KG1 (cell line): ENCODE results near the gene SF3B1.
"Not testable (repeated sequence)": the region's sequence is repeated elsewhere in the genome, so short reads cannot be mapped to it uniquely, and the experiment has no call there.

Source experiments
- DNase-seq: peaks from one replicate; lab custom pipeline; 2025; lab: John Stamatoyannopoulos, UW

SF3B1 gene

GRCh38 chr2:197433780-197434438 lies 919 bp downstream of the SF3B1 start:
- no peak for DNase-seq

GRCh38 chr2:197432527-197432926 lies 2.3 kb downstream of the SF3B1 start:
- not testable (repeated sequence) for DNase-seq

- no peak for DNase-seq
These were observed 3.0 kb downstream of the SF3B1 start for GRCh38 chr2:197431858-197432257.

- no peak for DNase-seq
These were observed 6.8 kb downstream of the SF3B1 start for GRCh38 chr2:197427986-197428385.

- DNase-seq = no peak
These were observed 7.9 kb downstream of the SF3B1 start for GRCh38 chr2:197426723-197427603.

GRCh38 chr2:197425550-197425949 lies 9.3 kb downstream of the SF3B1 start:
- no peak for DNase-seq

- DNase-seq = no peak
These were observed 11.5 kb downstream of the SF3B1 start for GRCh38 chr2:197423307-197423706.

GRCh38 chr2:197419438-197419837 lies 15.4 kb downstream of the SF3B1 start:
- DNase-seq = no peak

GRCh38 chr2:197416268-197416667 lies 18.6 kb downstream of the SF3B1 start:
- DNase-seq = no peak

- no peak for DNase-seq
These were observed 20.3 kb downstream of the SF3B1 start for GRCh38 chr2:197414515-197414914.

GRCh38 chr2:197414039-197414438 lies 20.8 kb downstream of the SF3B1 start:
- DNase-seq = no peak

- no peak for DNase-seq
These were observed 29.2 kb downstream of the SF3B1 start for GRCh38 chr2:197405582-197405981.

- DNase-seq = no peak
These were observed 34.8 kb downstream of the SF3B1 start for GRCh38 chr2:197399887-197400540.

GRCh38 chr2:197398913-197399312 lies 35.9 kb downstream of the SF3B1 start:
- DNase-seq = no peak

GRCh38 chr2:197391220-197391717 lies 43.6 kb downstream of the SF3B1 start:
- no peak for DNase-seq

- no peak for DNase-seq
These were observed 45.8 kb downstream of the SF3B1 start for GRCh38 chr2:197388866-197389587.

- DNase-seq = no peak
These were observed 47.6 kb downstream of the SF3B1 start for GRCh38 chr2:197387179-197387578.

- no peak for DNase-seq
These were observed 48.6 kb downstream of the SF3B1 start for GRCh38 chr2:197386242-197386641.

GRCh38 chr2:197383825-197384224 lies 51.0 kb downstream of the SF3B1 start:
- no peak for DNase-seq

GRCh38 chr2:197381641-197382040 lies 53.2 kb downstream of the SF3B1 start:
- DNase-seq = no peak

- DNase-seq = not testable (repeated sequence)
These were observed 54.9 kb downstream of the SF3B1 start for GRCh38 chr2:197379918-197380309.
